WERI-Rb-1 (cell line): ENCODE results near the gene COX6B1.
A peak's percentile ranks its signal among the peaks of the same experiment; 100 is the strongest.
"Not testable (repeated sequence)": the region's sequence is repeated elsewhere in the genome, so short reads cannot be mapped to it uniquely, and the experiment has no call there.

Experiments used
- DNase-seq: peaks from one replicate; pipeline ENCODE4 v3.0.0-alpha.2; 2020
- H3K27ac ChIP-seq: fragments of 250-450 bp; sonication (Bioruptor Pico); 2 replicates; pipeline ENCODE4 v1.5.1; 2020; ENCODE audit warnings: mild to moderate bottlenecking, moderate library complexity
- H3K27me3 ChIP-seq: fragments of 250-450 bp; sonication (Bioruptor Pico); 2 replicates; pipeline ENCODE4 v1.5.1; 2021; ENCODE audit warnings: mild to moderate bottlenecking, low read depth, moderate library complexity; ENCODE audit not compliant: insufficient read depth, severe bottlenecking
- H3K36me3 ChIP-seq: fragments of 250-450 bp; sonication (Bioruptor Pico); 2 replicates; pipeline ENCODE4 v1.5.1; 2020; ENCODE audit warnings: mild to moderate bottlenecking, moderate library complexity
- H3K4me3 ChIP-seq: 2 replicates; pipeline ENCODE4 v1.5.1; 2011; ENCODE audit warnings: low read depth, mild to moderate bottlenecking, control low read depth, low read length
- H3K9me3 ChIP-seq: fragments of 250-450 bp; sonication (Bioruptor Pico); 2 replicates; pipeline ENCODE4 v1.5.1; 2021; ENCODE audit warnings: mild to moderate bottlenecking, moderate library complexity; ENCODE audit not compliant: severe bottlenecking
- CTCF ChIP-seq: IDR thresholded peaks from 2 replicates; pipeline ENCODE4 v1.5.1; 2011; ENCODE audit warnings: low read depth, mild to moderate bottlenecking, control low read depth, inconsistent platforms, low read length

COX6B1 gene

GRCh38 chr19:35643255-35644205, 4.6 kb upstream of the COX6B1 start:
- no peak for TF ChIP-seq CTCF
- peak; percentile 92 for DNase-seq
- Histone ChIP-seq H3K36me3 (peaks cover under 1% of the 10 kb centered on the region; the same call in 1 of the 2 replicates), H3K27me3 (no peaks in the 10 kb centered on the region), H3K9me3 (no peaks in the 10 kb centered on the region), H3K27ac (peak overlapping the region; percentile 91), H3K4me3 (peak overlapping the region; percentile 62)

DNA sequence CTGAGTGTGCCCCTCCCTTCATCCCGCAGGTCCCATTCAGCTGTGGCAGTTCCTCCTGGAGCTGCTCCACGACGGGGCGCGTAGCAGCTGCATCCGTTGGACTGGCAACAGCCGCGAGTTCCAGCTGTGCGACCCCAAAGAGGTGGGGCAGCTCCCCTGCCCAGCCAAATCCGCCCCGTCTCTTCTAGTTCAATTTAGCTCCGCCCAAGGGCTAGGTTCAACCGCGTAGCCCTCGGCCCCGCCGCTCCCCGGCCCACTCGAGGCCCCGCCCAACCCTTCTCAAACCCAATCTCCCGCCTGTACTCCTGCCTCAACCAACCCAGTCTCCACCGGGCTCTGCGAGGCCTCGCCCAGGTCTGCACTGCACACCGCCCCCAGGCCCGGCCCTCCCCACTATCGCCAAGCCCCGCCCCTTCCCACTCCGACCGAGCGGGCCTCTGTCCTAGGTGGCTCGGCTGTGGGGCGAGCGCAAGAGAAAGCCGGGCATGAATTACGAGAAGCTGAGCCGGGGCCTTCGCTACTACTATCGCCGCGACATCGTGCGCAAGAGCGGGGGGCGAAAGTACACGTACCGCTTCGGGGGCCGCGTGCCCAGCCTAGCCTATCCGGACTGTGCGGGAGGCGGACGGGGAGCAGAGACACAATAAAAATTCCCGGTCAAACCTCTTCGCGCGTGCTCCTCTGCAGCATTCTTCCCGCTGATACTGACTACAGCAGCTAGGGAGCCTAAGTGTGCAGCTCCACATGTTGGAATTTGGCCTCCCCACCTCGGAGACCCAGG, 3.7 kb upstream of the COX6B1 start:
- Histone ChIP-seq H3K36me3 (no peaks in the 10 kb centered on the region), H3K4me3 (peak overlapping the region; percentile 62), H3K27me3 (no peaks in the 10 kb centered on the region), H3K27ac (peak overlapping the region; percentile 91), H3K9me3 (no peaks in the 10 kb centered on the region)
- peak; percentile 93 for DNase-seq
- TF ChIP-seq CTCF, result no peak

DNA sequence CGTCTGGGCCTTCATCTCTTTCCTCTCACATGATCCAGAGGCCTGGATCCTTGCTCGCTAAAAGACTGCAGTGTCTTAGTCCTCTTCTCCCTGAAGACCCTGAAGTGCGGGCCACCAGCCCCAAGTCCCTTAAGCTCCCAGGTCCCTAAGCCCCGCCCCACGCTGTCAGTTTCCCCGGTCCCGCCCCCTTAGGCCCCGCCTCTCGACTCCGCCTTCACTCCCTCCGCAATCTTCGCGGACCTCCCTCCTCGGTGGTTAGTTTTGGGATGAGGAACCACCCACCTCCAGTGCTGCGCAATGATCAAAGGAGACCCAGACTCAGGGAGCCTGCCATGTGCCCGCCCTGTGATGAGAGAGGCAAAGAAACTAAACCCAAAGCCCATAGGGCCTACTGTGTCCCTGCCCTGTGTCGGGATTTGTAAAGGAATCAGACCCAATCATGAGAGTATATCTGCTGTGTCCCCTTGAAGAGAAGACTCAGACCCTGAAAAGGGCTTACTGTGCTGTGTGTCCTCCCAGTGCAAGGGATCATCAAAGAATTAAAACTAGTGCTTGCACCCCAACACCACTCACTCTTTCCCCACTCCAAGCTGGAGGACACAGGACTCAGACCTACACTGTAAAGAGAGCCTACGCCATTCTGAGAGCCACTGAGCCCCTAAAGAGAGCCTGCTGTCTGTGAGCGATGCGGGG, 3.0 kb upstream of the COX6B1 start:
- Histone ChIP-seq H3K9me3 (no peaks in the 10 kb centered on the region), H3K27me3 (no peaks in the 10 kb centered on the region), H3K27ac (peak overlapping the region; percentile 91), H3K4me3 (peak overlapping the region; percentile 62), H3K36me3 (peaks cover 7% of the 10 kb centered on the region)
- peak; percentile 78 for DNase-seq
- TF ChIP-seq CTCF, result no peak

GRCh38 chr19:35645680-35646511, 2.2 kb upstream of the COX6B1 start:
- Histone ChIP-seq H3K36me3 (peaks cover 9% of the 10 kb centered on the region), H3K4me3 (no peak overlapping the region), H3K9me3 (no peaks in the 10 kb centered on the region), H3K27me3 (no peaks in the 10 kb centered on the region), H3K27ac (peak overlapping the region; percentile 85)
- TF ChIP-seq CTCF, result no peak
- DNase-seq, result no peak

DNA sequence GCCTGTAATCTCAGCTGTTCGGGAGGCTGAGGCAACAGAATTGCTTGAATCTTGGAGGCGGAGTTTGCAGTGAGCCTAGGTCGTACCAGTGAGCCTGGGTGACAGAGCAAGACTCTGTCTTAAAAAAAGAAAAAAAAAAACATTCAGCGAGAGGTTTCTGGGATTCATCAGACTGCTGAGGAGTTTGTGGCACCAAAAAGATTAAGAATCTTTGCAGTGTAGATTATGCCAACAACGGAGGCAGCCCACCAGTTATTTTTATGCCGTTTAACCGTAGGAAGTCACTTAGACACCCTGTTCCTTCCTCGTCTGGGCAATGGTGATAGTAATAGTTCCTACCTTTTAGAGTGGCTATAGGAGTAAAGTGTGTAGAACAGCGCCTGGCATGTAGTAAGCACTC, 2.5 kb downstream of the COX6B1 start:
- no peak for DNase-seq
- Histone ChIP-seq H3K27ac (no peak overlapping the region), H3K36me3 (peaks cover 42% of the 10 kb centered on the region), H3K9me3 (no peaks in the 10 kb centered on the region), H3K4me3 (no peak overlapping the region), H3K27me3 (no peaks in the 10 kb centered on the region)
- TF ChIP-seq CTCF, result no peak

- H3K36me3 ChIP-seq, result peaks cover 76% of the 10 kb centered on the region
- H3K27ac ChIP-seq, H3K27me3 ChIP-seq, H3K9me3 ChIP-seq, H3K4me3 ChIP-seq, DNase-seq: not testable (repeated sequence)
These were observed 6.7 kb downstream of the COX6B1 start for GRCh38 chr19:35654828-35655227.
